SK-N-DZ (cell line): Measurements from ENCODE around the gene PTPN7.
A peak's percentile ranks its signal among the peaks of the same experiment; 100 is the strongest.
"Not testable (repeated sequence)": the region's sequence is repeated elsewhere in the genome, so short reads cannot be mapped to it uniquely, and the experiment has no call there.

Source experiments
- DNase-seq: peaks from one replicate; pipeline ENCODE4 v3.0.0-alpha.2; 2015; ENCODE audit warnings: low spot score

Gene PTPN7

GRCh38 chr1:202189918-202190715 lies 29.7 kb upstream of the PTPN7 start:
- peak; percentile 45 for DNase-seq

GRCh38 chr1:202189001-202189790 lies 28.8 kb upstream of the PTPN7 start:
- peak; percentile 66 for DNase-seq

- DNase-seq: no peak
Observed at GRCh38 chr1:202187697-202188407, 27.4 kb upstream of the PTPN7 start.

GRCh38 chr1:202187041-202187671 lies 26.8 kb upstream of the PTPN7 start:
- no peak for DNase-seq

- no peak for DNase-seq
Observed at GRCh38 chr1:202186327-202186726, 25.9 kb upstream of the PTPN7 start.

GRCh38 chr1:202184750-202185460 lies 24.5 kb upstream of the PTPN7 start:
- peak; percentile 94 for DNase-seq

GRCh38 chr1:202182040-202182877 lies 21.9 kb upstream of the PTPN7 start:
- no peak for DNase-seq

- DNase-seq: no peak
Observed at GRCh38 chr1:202181586-202181985, 21.2 kb upstream of the PTPN7 start.

- not testable (repeated sequence) for DNase-seq
Observed at GRCh38 chr1:202180751-202181139, 20.3 kb upstream of the PTPN7 start.

GRCh38 chr1:202179828-202180750 lies 19.7 kb upstream of the PTPN7 start:
- no peak for DNase-seq

GRCh38 chr1:202176949-202177927 lies 16.8 kb upstream of the PTPN7 start:
- no peak for DNase-seq

GRCh38 chr1:202173993-202174392 lies 13.6 kb upstream of the PTPN7 start:
- no peak for DNase-seq

- DNase-seq: no peak
Observed at GRCh38 chr1:202172015-202172355, 11.6 kb upstream of the PTPN7 start.

GRCh38 chr1:202171292-202172014 lies 11.1 kb upstream of the PTPN7 start:
- no peak for DNase-seq

GRCh38 chr1:202170726-202171125 lies 10.3 kb upstream of the PTPN7 start:
- DNase-seq: no peak

GRCh38 chr1:202168861-202169260 lies 8.5 kb upstream of the PTPN7 start:
- DNase-seq: no peak

GRCh38 chr1:202167708-202168415 lies 7.5 kb upstream of the PTPN7 start:
- peak; percentile 75 for DNase-seq
